SU-DHL-6 (cell line): ENCODE measurements around the gene PLB1.

Experiments
- CTCF ChIP-seq: fragments of 200-600 bp; sonication (generic); IDR thresholded peaks from one replicate; pipeline ENCODE4 v1.5.1; 2017; ENCODE audit warnings: antibody characterized with exemption, mild to moderate bottlenecking, low read length, moderate library complexity; ENCODE audit not compliant: insufficient read depth, poor library complexity, severe bottlenecking
- EZH2phosphoT487 ChIP-seq: fragments of 200-600 bp; sonication (generic), shearing (Covaris generic); conservative IDR thresholded peaks from 2 replicates; pipeline ENCODE4 v1.6.1; 2018; ENCODE audit warnings: mild to moderate bottlenecking, antibody characterized with exemption, low read length, moderate library complexity, mixed read lengths

- TF ChIP-seq CTCF, result no peak
- no peak for TF ChIP-seq EZH2phosphoT487
These were observed 98.1 kb downstream of the PLB1 start for GRCh38 chr2:28594000-28594331.
